Esophagus muscularis mucosa (tissue), 4 donors: Measurements from ENCODE around the gene ICE1. TPM values are rescaled to one million over a fixed set of nuclear protein-coding genes. Genes with fewer than 3 reads are reported as not detected.

ENCODE experiments used
- DNase-seq: peaks from one replicate; pipeline ENCODE4 v3.0.0-alpha.2; 2017; ENCODE audit errors: extremely low spot score
- H3K27ac ChIP-seq, 4 donors: fragments of 200-600 bp; sonication (generic); replicated peaks in 1 of 4; 1 replicate in 3 of 4; 2 replicates in 1 of 4; pipeline ENCODE4 v1.5.1; 2016 to 2019; ENCODE audit warnings: mild to moderate bottlenecking in 1 of 4
- H3K27me3 ChIP-seq, 4 donors: fragments of 200-600 bp; sonication (generic); one replicate each; pipeline versions ENCODE4 v1.5.1 to v1.6.0; 2016 to 2019
- H3K36me3 ChIP-seq, 4 donors: fragments of 200-600 bp; sonication (generic); one replicate each; pipeline ENCODE4 v1.5.1; 2016 to 2019
- H3K4me1 ChIP-seq, 4 donors: fragments of 200-600 bp; sonication (generic); one replicate each; pipeline ENCODE4 v1.5.1; 2016 to 2019
- H3K4me3 ChIP-seq, 4 donors: fragments of 200-600 bp; sonication (generic); 1 replicate in 2 of 4; 2 replicates in 2 of 4; pipeline ENCODE4 v1.5.1; 2016 to 2019; ENCODE audit warnings: mild to moderate bottlenecking in 4 of 4, moderate library complexity in 1 of 4
- H3K9me3 ChIP-seq, 4 donors: fragments of 200-600 bp; sonication (generic); 1 replicate in 3 of 4; 2 replicates in 1 of 4; pipeline ENCODE4 v1.5.1; 2016 to 2019
- EP300 ChIP-seq: sonication (generic); formaldehyde crosslinking; IDR thresholded peaks from one replicate; pipeline ENCODE4 v1.6.1; 2017; ENCODE audit warnings: antibody characterized with exemption
- POLR2A ChIP-seq: fragments of 450-650 bp; IDR thresholded peaks from one replicate; pipeline ENCODE4 v1.6.1; 2017; ENCODE audit warnings: antibody characterized with exemption, moderate library complexity, mild to moderate bottlenecking, low read depth
- POLR2AphosphoS5 ChIP-seq, 2 donors: sonication (generic); formaldehyde crosslinking; IDR thresholded peaks; one replicate each; pipeline ENCODE4 v1.6.1; 2017; ENCODE audit warnings: antibody characterized with exemption in 2 of 2
- WGBS: methylation state at CpG from one replicate; pipeline ENCODE4 v1.1.5; 2018; 5-methylcytosine and 5-hydroxymethylcytosine counted together
- intact Hi-C: fragments of 100-400 bp; cut with DNase I; formaldehyde crosslinking; loops from one replicate; pipeline ENCODE4 v1.15.1; 2023
- total RNA-seq, 4 donors: library from RNA; depleted of rRNA; stranded (reverse); fragments of >200 nt; gene quantifications; one replicate each; pipeline versions ENCODE4 v1.1.0 to v1.2.1, GENCODE V29; 2016
- TF ChIP-seq, protein P1 (sequence below), 3 experiments: fragments of 200-600 bp in 2 of 3; fragments of 450-650 bp in 1 of 3; sonication (generic) in 2 of 3; IDR thresholded peaks; one replicate each; pipeline ENCODE4 v1.5.1; 2017 to 2019; ENCODE audit warnings: antibody characterized with exemption in 3 of 3, mild to moderate bottlenecking in 2 of 3, moderate library complexity in 1 of 3

ICE1 gene
- total RNA-seq, 4 donors from 2014 or later = 27.6 to 31.6 (median 30.1) TPM

DNA sequence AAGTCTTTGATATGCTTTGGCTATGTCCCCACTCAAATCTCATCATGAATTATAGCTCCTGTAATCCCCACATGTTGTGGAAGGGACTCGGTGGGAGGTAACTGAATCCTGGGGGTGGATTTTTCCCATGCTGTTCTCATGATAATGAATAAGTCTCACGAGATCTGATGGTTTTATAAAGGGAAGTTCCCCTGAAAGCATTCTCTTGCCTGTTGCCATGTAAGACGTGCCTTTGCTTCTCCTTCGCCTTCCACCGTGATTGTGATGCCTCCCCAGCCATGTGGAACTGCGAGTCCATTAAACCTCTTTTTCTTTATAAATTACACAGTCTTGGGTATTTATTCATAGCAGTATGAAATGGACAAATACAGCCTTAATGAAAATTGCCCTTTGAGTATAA is 44.7 kb upstream of the ICE1 start:
- WGBS = 82% methylated on average over 6 of the region's 6 CpGs
- Histone ChIP-seq H3K9me3 (no peaks in the 10 kb centered on the region), H3K4me3 (no peak overlapping the region), H3K4me1 (peaks cover 0 to 21% (median 16%) of the 10 kb centered on the region in 4 donors), H3K36me3 (no peaks in the 10 kb centered on the region), H3K27ac (no peak overlapping the region), H3K27me3 (no peaks in the 10 kb centered on the region)
- intact Hi-C loops = no loop called here
- TF ChIP-seq POLR2A = no peak
- no peak for TF ChIP-seq EP300
- TF ChIP-seq POLR2AphosphoS5 (IDR thresholded peaks at IDR 0.05) = no peak
- TF ChIP-seq, protein P1, sequence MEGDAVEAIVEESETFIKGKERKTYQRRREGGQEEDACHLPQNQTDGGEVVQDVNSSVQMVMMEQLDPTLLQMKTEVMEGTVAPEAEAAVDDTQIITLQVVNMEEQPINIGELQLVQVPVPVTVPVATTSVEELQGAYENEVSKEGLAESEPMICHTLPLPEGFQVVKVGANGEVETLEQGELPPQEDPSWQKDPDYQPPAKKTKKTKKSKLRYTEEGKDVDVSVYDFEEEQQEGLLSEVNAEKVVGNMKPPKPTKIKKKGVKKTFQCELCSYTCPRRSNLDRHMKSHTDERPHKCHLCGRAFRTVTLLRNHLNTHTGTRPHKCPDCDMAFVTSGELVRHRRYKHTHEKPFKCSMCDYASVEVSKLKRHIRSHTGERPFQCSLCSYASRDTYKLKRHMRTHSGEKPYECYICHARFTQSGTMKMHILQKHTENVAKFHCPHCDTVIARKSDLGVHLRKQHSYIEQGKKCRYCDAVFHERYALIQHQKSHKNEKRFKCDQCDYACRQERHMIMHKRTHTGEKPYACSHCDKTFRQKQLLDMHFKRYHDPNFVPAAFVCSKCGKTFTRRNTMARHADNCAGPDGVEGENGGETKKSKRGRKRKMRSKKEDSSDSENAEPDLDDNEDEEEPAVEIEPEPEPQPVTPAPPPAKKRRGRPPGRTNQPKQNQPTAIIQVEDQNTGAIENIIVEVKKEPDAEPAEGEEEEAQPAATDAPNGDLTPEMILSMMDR (IDR thresholded peaks at IDR 0.05) = no peak
- no peak for DNase-seq

DNA sequence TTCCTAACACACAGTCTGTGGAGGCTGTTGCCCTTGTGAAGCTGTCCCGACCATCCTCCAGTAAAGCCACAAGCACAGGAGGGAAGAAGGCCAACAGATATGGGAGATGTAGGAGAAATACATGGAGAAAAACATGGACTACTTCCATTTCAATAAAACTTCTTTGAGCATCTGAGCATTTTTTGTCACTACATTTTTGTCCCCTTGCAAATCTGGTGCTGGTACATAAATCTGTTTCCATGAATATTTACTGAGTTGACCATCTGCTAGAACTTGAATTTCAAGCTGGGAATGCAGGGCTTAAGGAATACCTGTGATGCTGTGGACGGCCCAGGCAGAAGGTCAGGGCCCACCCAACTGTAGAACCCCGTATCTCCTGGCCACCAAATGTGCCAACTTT is 43.9 kb upstream of the ICE1 start:
- no peak overlapping the region for H3K27ac ChIP-seq
- no peaks in the 10 kb centered on the region for H3K36me3 ChIP-seq
- no peak overlapping the region for H3K4me3 ChIP-seq
- intact Hi-C loops = no loop called here
- no peaks in the 10 kb centered on the region for H3K27me3 ChIP-seq
- 88% methylated on average over 3 of the region's 3 CpGs for WGBS
- no peak for DNase-seq
- H3K4me1 ChIP-seq = peaks cover 0 to 19% (median 15%) of the 10 kb centered on the region in 4 donors
- no peak for TF ChIP-seq POLR2AphosphoS5 (IDR thresholded peaks at IDR 0.05)
- TF ChIP-seq EP300 = no peak
- no peak for TF ChIP-seq POLR2A
- TF ChIP-seq, protein P1 (IDR thresholded peaks at IDR 0.05) = no peak
- no peaks in the 10 kb centered on the region for H3K9me3 ChIP-seq

DNA sequence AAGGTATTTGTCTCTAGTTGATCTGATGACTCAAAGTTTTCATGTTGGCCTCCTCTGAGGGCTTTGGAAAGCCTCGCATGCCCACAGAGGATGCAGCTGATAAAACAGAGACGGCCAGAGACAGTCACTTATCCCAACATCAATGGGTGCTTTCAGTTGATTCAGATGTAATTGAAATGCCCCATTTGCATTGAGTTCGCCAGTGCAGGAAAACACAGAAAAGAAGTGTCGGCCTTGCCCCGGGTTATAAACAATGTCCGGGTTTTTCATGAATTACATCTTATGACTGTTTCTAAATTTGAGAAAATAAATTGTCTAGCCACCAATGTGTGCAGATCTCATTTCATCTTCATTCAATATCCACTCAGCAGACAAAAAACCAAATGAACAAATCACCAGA is 42.2 kb upstream of the ICE1 start:
- Histone ChIP-seq H3K9me3 (no peaks in the 10 kb centered on the region), H3K4me1 (peaks cover 0 to 19% (median 15%) of the 10 kb centered on the region in 4 donors), H3K27me3 (no peaks in the 10 kb centered on the region), H3K4me3 (no peak overlapping the region), H3K27ac (no peak overlapping the region), H3K36me3 (no peaks in the 10 kb centered on the region)
- 77% methylated on average over 6 of the region's 6 CpGs for WGBS
- TF ChIP-seq POLR2AphosphoS5 (IDR thresholded peaks at IDR 0.05) (no peak), POLR2A (no peak), EP300 (no peak)
- TF ChIP-seq, protein P1 (IDR thresholded peaks at IDR 0.05) = no peak
- intact Hi-C loops = no loop called here
- DNase-seq = no peak

DNA sequence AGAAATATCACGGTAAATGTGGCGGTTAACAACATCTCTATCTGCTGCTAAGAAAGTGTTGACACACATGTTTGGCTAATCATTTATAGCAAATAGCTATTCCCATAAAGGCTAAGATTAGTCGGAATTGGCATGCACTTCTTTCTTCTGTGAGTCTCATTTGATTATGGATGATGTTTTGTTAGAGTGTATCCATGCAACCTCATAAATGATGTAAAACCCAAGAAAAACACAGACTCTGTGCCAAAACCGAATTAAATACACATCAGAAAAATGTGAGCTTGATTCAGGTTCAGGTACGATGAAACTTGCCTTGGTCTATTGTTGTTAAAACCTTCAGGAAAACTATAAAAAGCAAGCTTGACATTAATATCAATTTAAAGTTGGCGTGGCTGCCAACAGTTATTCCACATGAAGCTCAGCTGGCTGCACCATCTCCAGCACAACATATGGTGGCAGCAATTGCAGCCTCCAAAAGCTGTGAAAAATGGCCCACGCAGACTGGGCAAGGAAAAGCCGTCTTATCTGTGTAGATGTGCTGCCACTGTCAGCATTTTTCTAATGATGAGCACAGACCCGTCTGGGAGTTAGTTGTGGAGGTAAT is 41.1 kb upstream of the ICE1 start:
- WGBS = 42% methylated on average over 9 of the region's 9 CpGs
- intact Hi-C loops = no loop called here

More for the DNA sequence above, 41.1 kb upstream of the ICE1 start:
- H3K27me3 ChIP-seq = no peaks in the 10 kb centered on the region
- H3K4me3 ChIP-seq = no peak overlapping the region
- H3K4me1 ChIP-seq = peaks cover 0 to 19% (median 15%) of the 10 kb centered on the region in 4 donors
- H3K36me3 ChIP-seq = no peaks in the 10 kb centered on the region
- DNase-seq = no peak
- no peaks in the 10 kb centered on the region for H3K9me3 ChIP-seq
- TF ChIP-seq, protein P1 (IDR thresholded peaks at IDR 0.05) = peak in 1 of 3 experiments; percentile 9
- TF ChIP-seq POLR2AphosphoS5 (IDR thresholded peaks at IDR 0.05) = no peak
- no peak overlapping the region for H3K27ac ChIP-seq
